Osteocyte (in vitro differentiated cells): ENCODE results near the gene TOMM5. TPM values are rescaled to one million over a fixed set of nuclear protein-coding genes. Genes with fewer than 3 reads are reported as not detected.

ENCODE experiments used
- DNase-seq: peaks from one replicate; pipeline ENCODE4 v3.0.0; 2021; ENCODE audit warnings: mixed read lengths; ENCODE audit not compliant: unreplicated experiment; ENCODE audit errors: extremely low spot score
- H3K27ac Mint-ChIP-seq: one replicate; pipeline ENCODE4 v1.8.0; 2021; ENCODE audit warnings: mild to moderate bottlenecking, mixed read lengths; ENCODE audit not compliant: unreplicated experiment
- H3K27me3 Mint-ChIP-seq: one replicate; pipeline ENCODE4 v1.8.0; 2021; ENCODE audit warnings: mixed read lengths; ENCODE audit not compliant: unreplicated experiment
- H3K36me3 Mint-ChIP-seq: one replicate; pipeline ENCODE4 v1.8.0; 2021; ENCODE audit warnings: mixed read lengths; ENCODE audit not compliant: unreplicated experiment
- H3K4me1 Mint-ChIP-seq: one replicate; pipeline ENCODE4 v1.8.0; 2021; ENCODE audit warnings: mixed read lengths; ENCODE audit not compliant: unreplicated experiment
- H3K4me3 Mint-ChIP-seq: one replicate; pipeline ENCODE4 v1.8.0; 2021; ENCODE audit warnings: mild to moderate bottlenecking, moderate library complexity, mixed read lengths; ENCODE audit not compliant: unreplicated experiment
- H3K9me3 Mint-ChIP-seq: one replicate; pipeline ENCODE4 v1.8.0; 2021; ENCODE audit warnings: mixed read lengths; ENCODE audit not compliant: unreplicated experiment
- CTCF ChIP-seq: fragments of 200-600 bp; sonication (generic); IDR thresholded peaks from 2 replicates; pipeline ENCODE4 v1.5.0; 2021; ENCODE audit warnings: antibody characterized with exemption, mild to moderate bottlenecking, moderate library complexity
- total RNA-seq: library from RNA; stranded (reverse); gene quantifications from 2 replicates; pipeline ENCODE4 v1.2.1, GENCODE V29; 2021

The TOMM5 gene
- total RNA-seq, 1 donor from 2014 or later = 85.9 TPM

- no peaks in the 10 kb centered on the region for H3K27me3 Mint-ChIP-seq
- no peak overlapping the region for H3K4me3 Mint-ChIP-seq
- H3K36me3 Mint-ChIP-seq = peaks cover 33% of the 10 kb centered on the region
- no peak overlapping the region for H3K27ac Mint-ChIP-seq
- H3K9me3 Mint-ChIP-seq = no peaks in the 10 kb centered on the region
- no peak for TF ChIP-seq CTCF
- peaks cover 2% of the 10 kb centered on the region for H3K4me1 Mint-ChIP-seq
- no peak for DNase-seq
These were observed 8.8 kb downstream of the TOMM5 start for GRCh38 chr9:37583522-37584121.

- DNase-seq = no peak
- peak; percentile 72 for TF ChIP-seq CTCF
- Mint-ChIP-seq H3K36me3 (peaks cover 27% of the 10 kb centered on the region), H3K9me3 (no peaks in the 10 kb centered on the region), H3K4me3 (no peak overlapping the region), H3K4me1 (peaks cover 2% of the 10 kb centered on the region), H3K27me3 (no peaks in the 10 kb centered on the region), H3K27ac (peak overlapping the region; percentile 43)
These were observed 9.7 kb downstream of the TOMM5 start for GRCh38 chr9:37582548-37583157.

DNA sequence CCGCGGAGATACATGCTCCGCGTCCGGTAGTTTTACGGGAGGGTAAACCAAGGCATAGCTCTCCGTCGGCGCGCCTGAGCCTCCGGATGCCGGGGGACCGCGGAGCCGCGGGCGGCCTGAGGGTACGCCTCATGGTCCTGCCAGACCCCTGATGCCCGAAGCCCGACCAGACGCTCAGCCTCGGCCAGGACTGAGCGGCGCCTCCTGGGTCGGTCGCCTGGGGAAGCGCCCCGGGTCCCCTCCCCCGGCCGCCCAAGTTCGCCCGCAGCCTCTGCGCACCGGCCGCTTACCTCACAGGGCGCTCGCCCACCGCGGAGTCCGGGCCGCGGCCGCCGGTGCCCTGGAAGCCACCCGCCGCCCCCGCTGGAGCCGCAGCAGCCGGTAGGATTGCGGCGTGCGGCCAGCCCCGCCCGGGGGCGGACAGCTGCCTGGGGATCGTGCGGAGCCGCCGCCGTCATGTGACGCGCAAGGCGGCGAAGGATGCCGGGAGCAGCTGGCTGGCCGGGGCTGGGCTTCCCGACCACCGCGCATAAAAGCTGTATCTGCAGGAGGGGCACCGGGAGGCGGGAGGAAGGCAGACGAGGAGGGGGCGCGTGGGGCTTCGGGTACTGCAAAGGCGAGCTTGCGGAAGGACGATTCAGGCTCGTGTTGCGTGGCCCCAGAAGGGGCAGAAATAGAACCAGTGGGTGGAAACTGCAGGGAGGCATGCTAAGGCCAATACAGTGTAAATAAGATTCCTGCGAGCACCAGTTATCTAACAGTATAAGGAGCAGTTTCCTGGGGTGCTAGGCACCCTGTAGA, 16.3 kb downstream of the TOMM5 start, which contains the start of gene FBXO10:
Gene FBXO10, minus strand, starts transcription at position 460 of the 801 bp plus-strand sequence. CDS start 34,612 bp downstream, outside the sequence.
- H3K4me3 Mint-ChIP-seq = peak within 1 kb of the TSS; percentile 89
- no peaks in the 10 kb centered on the region for H3K27me3 Mint-ChIP-seq
- peaks cover 4% of the 10 kb centered on the region for H3K36me3 Mint-ChIP-seq
- peak; percentile 92 for DNase-seq
- peak within 1 kb of the TSS; percentile 97 for H3K27ac Mint-ChIP-seq
- no peak for TF ChIP-seq CTCF
- H3K9me3 Mint-ChIP-seq = no peaks in the 10 kb centered on the region
- peaks cover 38% of the 10 kb centered on the region for H3K4me1 Mint-ChIP-seq

- DNase-seq = no peak
- no peak for TF ChIP-seq CTCF
- Mint-ChIP-seq H3K36me3 (peaks cover 2% of the 10 kb centered on the region), H3K4me1 (peaks cover 38% of the 10 kb centered on the region), H3K27me3 (no peaks in the 10 kb centered on the region), H3K4me3 (peak overlapping the region; percentile 84), H3K27ac (peak overlapping the region; percentile 91), H3K9me3 (no peaks in the 10 kb centered on the region)
These were observed 16.9 kb downstream of the TOMM5 start for GRCh38 chr9:37575511-37575914.

DNA sequence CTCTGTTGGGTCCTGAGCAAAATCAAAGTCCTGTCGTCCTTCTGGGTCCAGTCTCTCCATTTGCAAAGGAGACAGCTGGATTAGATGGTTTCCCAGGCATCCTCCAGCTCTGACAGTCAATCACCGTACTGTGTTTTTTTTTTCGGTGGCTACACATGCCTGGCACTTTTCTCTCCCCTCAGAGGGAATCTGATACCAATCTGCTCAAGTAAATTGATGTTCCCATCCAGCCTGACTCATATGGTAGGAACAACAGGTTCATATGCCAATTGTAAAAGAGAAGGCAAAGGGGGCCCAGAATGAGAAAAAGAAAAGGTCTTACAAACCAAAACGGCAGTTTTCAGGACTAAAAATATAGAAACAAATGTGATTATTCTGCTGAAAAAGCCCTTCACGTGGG, 17.4 kb downstream of the TOMM5 start:
- Mint-ChIP-seq H3K4me1 (peaks cover 38% of the 10 kb centered on the region), H3K36me3 (peaks cover 6% of the 10 kb centered on the region), H3K27ac (peak overlapping the region; percentile 91), H3K27me3 (no peaks in the 10 kb centered on the region), H3K9me3 (no peaks in the 10 kb centered on the region), H3K4me3 (peak overlapping the region; percentile 84)
- TF ChIP-seq CTCF = no peak
- DNase-seq = no peak
